OCI-LY7 (cell line): ENCODE results near the gene SHROOM3. TPM values are rescaled to one million over a fixed set of nuclear protein-coding genes. Genes with fewer than 3 reads are reported as not detected.

Source experiments
- BruUV-seq: library from RNA; stranded (reverse); fragments of 400-500 nt; replicated peaks from 2 replicates; lab custom pipeline; 2021; lab: Mats Ljungman, UMichigan
- CTCF ChIA-PET: fragments of 300-600 bp; sonication (Branson Sonifier 250); formaldehyde crosslinking; loops from one replicate; lab custom pipeline; 2022; ENCODE audit warnings: antibody characterized with exemption; ENCODE audit not compliant: unreplicated experiment; lab: Charles Lee
- POLR2A ChIA-PET: fragments of 300-600 bp; sonication (Branson Sonifier 250); formaldehyde crosslinking; loops from one replicate; lab custom pipeline; 2022; ENCODE audit warnings: antibody characterized with exemption; lab: Charles Lee
- DNase-seq: peaks from one replicate; pipeline ENCODE4 v3.0.0-alpha.2; 2015; ENCODE audit warnings: low spot score
- H2AFZ ChIP-seq: fragments of 200-600 bp; sonication (generic), shearing (Covaris generic); 2 replicates; pipeline ENCODE4 v1.6.1; 2014; ENCODE audit warnings: mild to moderate bottlenecking, antibody characterized with exemption, low read length, moderate library complexity
- H3K27ac ChIP-seq: fragments of 200-600 bp; sonication (generic); 2 replicates; pipeline ENCODE4 v1.5.1; 2014; ENCODE audit warnings: mixed run types, low read depth, mild to moderate bottlenecking, moderate library complexity, low read length, inconsistent platforms; ENCODE audit not compliant: poor library complexity, severe bottlenecking
- H3K36me3 ChIP-seq: fragments of 200-600 bp; sonication (generic); 2 replicates; pipeline ENCODE4 v1.6.1; 2014; ENCODE audit warnings: mild to moderate bottlenecking, antibody characterized with exemption, low read length, moderate library complexity, mixed read lengths; ENCODE audit not compliant: insufficient read depth
- H3K4me1 ChIP-seq: fragments of 200-600 bp; sonication (generic); 2 replicates; pipeline ENCODE4 v1.5.1; 2014; ENCODE audit warnings: mild to moderate bottlenecking, low read length; ENCODE audit not compliant: insufficient read depth, poor library complexity, severe bottlenecking
- H3K4me2 ChIP-seq: fragments of 200-600 bp; sonication (generic); 2 replicates; pipeline ENCODE4 v1.6.1; 2014; ENCODE audit warnings: mild to moderate bottlenecking, low read length
- H3K4me3 ChIP-seq: fragments of 200-600 bp; sonication (generic); 2 replicates; pipeline ENCODE4 v1.5.1; 2014; ENCODE audit warnings: mild to moderate bottlenecking, low read depth, low read length; ENCODE audit not compliant: poor library complexity, severe bottlenecking
- H3K79me2 ChIP-seq: fragments of 200-600 bp; sonication (generic); 2 replicates; pipeline ENCODE4 v1.6.1; 2016; ENCODE audit warnings: low read depth, mild to moderate bottlenecking, low read length, moderate library complexity, mixed read lengths; ENCODE audit not compliant: insufficient read depth
- H3K9me2 ChIP-seq: fragments of 200-600 bp; sonication (generic); 2 replicates; pipeline ENCODE4 v1.6.1; 2016; ENCODE audit warnings: mild to moderate bottlenecking, low read length, mixed read lengths; ENCODE audit not compliant: insufficient read depth
- H3K9me3 ChIP-seq: fragments of 200-600 bp; sonication (generic); 2 replicates; pipeline ENCODE4 v1.6.1; 2014; ENCODE audit warnings: mild to moderate bottlenecking, mixed run types, low read length, mixed read lengths
- H4K20me1 ChIP-seq: fragments of 200-600 bp; sonication (generic); 2 replicates; pipeline ENCODE4 v1.6.1; 2014; ENCODE audit warnings: mild to moderate bottlenecking, antibody characterized with exemption, low read length, moderate library complexity, mixed read lengths; ENCODE audit not compliant: insufficient read depth
- CTCF ChIP-seq: fragments of 200-600 bp; sonication (generic); conservative IDR thresholded peaks from 2 replicates; pipeline ENCODE4 v1.5.1; 2014; ENCODE audit warnings: mild to moderate bottlenecking, antibody characterized with exemption, low read length, moderate library complexity, mixed read lengths
- EZH2phosphoT487 ChIP-seq: fragments of 200-600 bp; sonication (generic); IDR thresholded peaks from 2 replicates; pipeline ENCODE4 v1.6.1; 2018; ENCODE audit warnings: low read depth, borderline replicate concordance, mild to moderate bottlenecking, mixed run types, antibody characterized with exemption, low read length, moderate library complexity, mixed read lengths
- intact Hi-C: fragments of 100-400 bp; cut with micrococcal nuclease; formaldehyde crosslinking; loops from one replicate; pipeline ENCODE4 v1.10.0; 2022; ENCODE audit not compliant: unreplicated experiment
- total RNA-seq, 2 experiments: library from RNA; depleted of rRNA in 1 of 2; stranded (reverse); fragments of >200 nt in 1 of 2; shearing (Covaris generic) in 1 of 2; gene quantifications; 2 replicates each; pipeline ENCODE4 v1.2.3, GENCODE V29; 2014 to 2022

The SHROOM3 gene
- total RNA-seq, 2 experiments from 2014 or later: not detected

- POLR2A ChIA-PET: interaction anchor here (0.6 to 1.1 kb wide), 2 partner anchors 8 to 153 kb away, joined by 3 to 7 read pairs; no protein-coding TSS in a partner anchor
- Histone ChIP-seq H3K27ac (no peak overlapping the region), H3K9me2 (no peaks in the 10 kb centered on the region), H3K79me2 (no peaks in the 10 kb centered on the region), H3K4me3 (no peak overlapping the region), H3K9me3 (no peaks in the 10 kb centered on the region), H3K4me1 (no peaks in the 10 kb centered on the region), H3K4me2 (no peak overlapping the region), H2AFZ (no peak overlapping the region), H4K20me1 (no peaks in the 10 kb centered on the region), H3K36me3 (no peaks in the 10 kb centered on the region)
- DNase-seq: no peak
- no TSS peak for BruUV-seq
- intact Hi-C loops: no loop called here
- TF ChIP-seq CTCF (no peak), EZH2phosphoT487 (no peak)
- CTCF ChIA-PET: interaction anchor here (0.7 kb wide), 1 partner anchor 160 kb away, joined by 3 read pairs; no protein-coding TSS in a partner anchor
Observed at GRCh38 chr4:76637712-76638361, 202.8 kb downstream of the SHROOM3 start.

- DNase-seq: no peak
- Histone ChIP-seq H3K79me2 (no peaks in the 10 kb centered on the region), H3K4me1 (no peaks in the 10 kb centered on the region), H2AFZ (no peak overlapping the region), H4K20me1 (no peaks in the 10 kb centered on the region), H3K9me3 (no peaks in the 10 kb centered on the region), H3K4me3 (no peak overlapping the region), H3K9me2 (no peaks in the 10 kb centered on the region), H3K36me3 (no peaks in the 10 kb centered on the region), H3K4me2 (no peak overlapping the region), H3K27ac (no peak overlapping the region)
- ChIA-PET CTCF (no interaction called here), POLR2A (no interaction called here)
- no TSS peak for BruUV-seq
- TF ChIP-seq EZH2phosphoT487 (no peak), CTCF (no peak)
- intact Hi-C loops: no loop called here
Observed at GRCh38 chr4:76639288-76639687, 204.3 kb downstream of the SHROOM3 start.

GRCh38 chr4:76640353-76640910, 205.4 kb downstream of the SHROOM3 start:
- Histone ChIP-seq H2AFZ (no peak overlapping the region), H3K4me2 (no peak overlapping the region), H3K9me3 (no peaks in the 10 kb centered on the region), H4K20me1 (no peaks in the 10 kb centered on the region), H3K4me1 (no peaks in the 10 kb centered on the region), H3K4me3 (no peak overlapping the region), H3K36me3 (no peaks in the 10 kb centered on the region), H3K9me2 (no peaks in the 10 kb centered on the region), H3K79me2 (no peaks in the 10 kb centered on the region), H3K27ac (no peak overlapping the region)
- BruUV-seq: no TSS peak
- ChIA-PET POLR2A (no interaction called here), CTCF (no interaction called here)
- TF ChIP-seq CTCF: no peak
- TF ChIP-seq EZH2phosphoT487: no peak
- intact Hi-C loops: no loop called here
- DNase-seq: no peak
